DMS153 (cell line): Measurements from ENCODE around the gene LRRC17.
"Not testable (repeated sequence)": the region's sequence is repeated elsewhere in the genome, so short reads cannot be mapped to it uniquely, and the experiment has no call there.

Source experiments
- DNase-seq: peaks from one replicate; lab custom pipeline; 2025; lab: John Stamatoyannopoulos, UW

The LRRC17 gene

GRCh38 chr7:102897856-102898531 is 14.8 kb upstream of the LRRC17 start:
- no peak for DNase-seq

GRCh38 chr7:102898532-102898859 is 14.3 kb upstream of the LRRC17 start:
- DNase-seq = no peak

GRCh38 chr7:102902052-102902451 is 10.7 kb upstream of the LRRC17 start:
- not testable (repeated sequence) for DNase-seq

DNA sequence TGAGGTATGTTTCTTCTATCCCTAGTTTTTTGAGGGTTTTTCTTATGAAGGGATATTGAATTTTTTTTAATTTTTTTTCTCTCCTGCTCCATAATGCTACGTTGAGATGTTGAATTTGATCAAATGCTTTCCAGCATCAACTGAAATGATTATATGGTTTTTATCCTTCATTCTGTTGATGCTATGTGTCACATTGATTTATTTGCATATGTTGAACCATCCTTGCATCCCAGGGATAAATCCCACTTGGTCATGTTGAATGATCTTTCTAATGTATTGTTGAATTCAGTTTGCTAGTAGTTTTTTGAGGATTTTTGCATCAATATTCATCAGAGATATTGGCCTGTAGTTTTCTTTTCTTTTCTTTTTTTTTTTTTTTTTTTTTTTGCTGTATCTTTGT is 9.2 kb upstream of the LRRC17 start:
- not testable (repeated sequence) for DNase-seq

- no peak for DNase-seq
These were observed 4.1 kb upstream of the LRRC17 start for GRCh38 chr7:102908676-102909075.

DNA sequence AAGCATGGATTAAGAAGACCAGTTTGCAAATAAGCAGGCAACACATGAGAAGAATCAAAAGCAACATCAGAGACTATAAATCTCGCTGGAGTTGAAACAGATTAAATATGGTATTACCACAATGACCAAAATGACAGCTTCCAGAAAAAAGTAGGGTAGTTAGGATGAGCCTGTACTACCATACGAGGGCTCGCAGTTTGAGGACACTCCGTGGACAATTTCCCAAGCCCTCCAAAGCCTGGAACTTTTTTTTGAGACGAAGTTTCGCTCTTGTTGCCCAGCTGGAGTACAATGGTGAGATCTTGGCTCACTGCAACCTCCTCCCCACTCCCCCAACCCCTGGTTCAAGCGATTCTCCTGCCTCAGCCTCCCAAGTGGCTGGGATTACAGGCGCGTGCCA is 1.0 kb downstream of the LRRC17 start:
- no peak for DNase-seq

GRCh38 chr7:102914585-102914984 is 1.8 kb downstream of the LRRC17 start:
- no peak for DNase-seq

DNA sequence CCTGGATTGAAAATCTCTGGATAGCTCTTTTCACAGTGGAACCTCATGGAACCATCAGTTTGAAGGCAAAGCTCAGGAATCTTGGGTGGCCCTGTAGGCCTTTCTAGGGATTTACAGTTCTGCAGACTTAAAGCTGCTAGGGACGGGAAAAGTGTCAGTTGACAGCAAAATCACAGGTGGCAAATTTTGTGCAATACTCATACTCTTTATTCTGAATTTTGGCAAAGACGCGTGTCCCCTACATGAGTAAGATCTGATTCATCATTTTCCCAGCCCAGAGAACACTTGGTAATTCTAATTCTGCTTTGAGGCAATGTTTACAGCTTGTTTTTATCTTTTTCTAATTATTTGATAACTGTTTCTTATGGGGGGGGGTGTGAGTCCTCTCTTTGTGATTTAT is 3.6 kb downstream of the LRRC17 start:
- no peak for DNase-seq

GRCh38 chr7:102916881-102917280 is 4.1 kb downstream of the LRRC17 start:
- DNase-seq = no peak

- DNase-seq = no peak
These were observed 4.9 kb downstream of the LRRC17 start for GRCh38 chr7:102917436-102918353.

GRCh38 chr7:102918845-102919244 is 6.0 kb downstream of the LRRC17 start:
- no peak for DNase-seq

DNA sequence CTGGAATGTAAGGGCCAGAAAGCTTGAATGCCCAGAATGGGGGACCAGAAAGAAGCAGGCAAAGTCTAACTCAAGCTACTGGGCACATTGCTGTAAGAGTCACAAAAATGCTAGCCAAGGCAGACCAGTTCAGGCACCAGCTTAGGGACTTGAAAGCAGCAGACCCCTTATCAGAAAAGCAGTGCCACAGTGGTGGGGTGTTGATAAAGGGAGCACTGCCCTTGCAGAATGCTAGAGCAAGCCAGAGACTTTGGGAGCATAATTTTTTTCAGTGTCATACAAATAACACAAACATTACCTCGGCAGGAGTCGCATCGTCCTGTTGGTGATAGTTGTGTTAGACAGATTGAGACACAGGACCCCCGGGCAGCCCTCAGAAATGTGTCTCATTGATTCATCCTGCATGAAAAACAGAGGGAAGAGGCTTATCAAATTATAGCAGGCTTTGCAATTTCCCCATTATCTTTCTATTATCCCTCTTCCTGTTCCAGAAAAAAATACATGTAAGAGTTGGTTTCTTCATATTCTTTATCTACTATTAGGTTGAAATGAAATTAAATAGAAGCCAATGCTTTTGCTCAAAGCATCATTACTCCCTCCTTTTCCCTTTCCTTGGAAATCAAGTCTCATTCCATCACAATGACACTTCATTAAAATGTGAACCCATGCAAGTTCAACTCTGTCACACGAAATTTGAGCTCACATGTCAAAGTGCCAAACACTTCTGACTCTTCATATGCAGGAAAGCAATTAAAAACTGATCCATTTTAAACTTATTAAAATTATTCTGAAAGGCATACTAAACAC is 13.4 kb downstream of the LRRC17 start:
- no peak for DNase-seq

DNA sequence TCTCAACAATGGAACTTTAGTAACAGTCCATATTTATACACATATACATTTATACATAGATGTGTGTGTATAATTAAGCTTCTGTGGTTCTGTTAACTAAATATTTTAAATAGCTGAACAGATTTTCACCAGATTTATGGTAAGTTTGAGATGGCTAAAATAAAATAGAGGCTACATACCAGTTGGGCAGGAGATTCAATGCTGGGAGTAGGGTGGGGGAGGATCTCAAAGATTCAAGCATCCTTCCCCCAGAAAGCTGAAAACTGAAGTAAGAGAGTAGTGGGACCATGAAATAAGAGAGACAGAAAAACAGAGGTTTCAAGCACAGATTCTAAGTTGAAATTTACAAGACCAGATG is 14.0 kb downstream of the LRRC17 start:
- no peak for DNase-seq

DNA sequence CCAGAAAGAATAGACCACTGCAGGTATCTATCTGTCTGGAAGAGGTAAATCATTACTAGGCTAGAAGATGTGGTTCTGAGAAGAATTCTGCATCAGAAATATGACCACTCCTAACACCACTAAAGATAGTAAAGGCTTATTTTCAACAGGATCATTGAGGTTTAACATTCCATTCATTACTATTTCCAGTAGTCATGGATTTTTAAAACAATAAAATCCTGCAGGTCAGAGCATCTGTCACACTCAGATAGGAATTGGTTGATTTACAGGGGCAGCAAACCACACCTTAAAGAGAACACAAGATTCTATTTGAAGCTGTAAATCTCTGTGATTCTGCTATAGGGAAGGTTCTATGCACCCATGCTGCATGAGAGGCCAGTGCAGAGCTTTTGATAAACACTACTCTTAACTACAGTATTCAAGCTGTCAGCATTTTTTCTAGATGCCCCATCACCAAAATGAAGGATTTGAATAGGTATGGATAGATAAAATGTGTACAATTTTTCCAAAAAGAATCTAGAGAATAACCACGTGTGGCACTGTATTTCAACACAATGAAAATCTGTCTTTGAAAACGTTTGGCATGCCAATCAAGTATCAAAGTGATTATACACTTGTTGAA is 14.6 kb downstream of the LRRC17 start:
- no peak for DNase-seq

DNA sequence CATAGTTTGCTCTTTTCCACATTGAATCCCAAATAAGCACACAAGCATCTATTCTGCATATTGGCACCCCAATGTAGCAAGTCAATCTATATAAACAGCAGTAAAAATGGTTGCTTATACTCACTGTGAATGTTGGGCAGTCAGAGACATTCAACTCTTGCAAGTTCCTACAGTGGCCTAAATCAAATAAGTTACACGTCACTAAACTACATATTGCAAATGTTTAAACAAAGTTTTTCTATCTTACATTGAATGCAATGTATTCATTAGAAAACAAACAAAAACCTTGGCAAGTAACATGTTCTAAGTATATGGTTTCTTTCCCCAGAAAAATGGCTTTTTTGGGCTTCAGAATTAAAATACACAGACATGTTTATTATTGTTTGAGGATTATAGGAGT is 19.0 kb downstream of the LRRC17 start:
- no peak for DNase-seq

DNA sequence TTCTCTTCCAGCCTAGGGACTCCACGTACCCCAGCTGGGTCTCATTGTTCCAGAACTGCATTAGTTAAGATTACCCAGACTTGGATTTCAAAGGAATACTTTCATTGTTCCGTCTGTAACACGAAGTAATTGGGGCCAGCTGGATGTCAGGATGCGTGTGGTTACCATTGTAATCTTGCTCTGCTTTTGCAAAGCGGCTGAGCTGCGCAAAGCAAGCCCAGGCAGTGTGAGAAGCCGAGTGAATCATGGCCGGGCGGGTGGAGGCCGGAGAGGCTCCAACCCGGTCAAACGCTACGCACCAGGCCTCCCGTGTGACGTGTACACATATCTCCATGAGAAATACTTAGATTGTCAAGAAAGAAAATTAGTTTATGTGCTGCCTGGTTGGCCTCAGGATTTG is 21.0 kb downstream of the LRRC17 start:
- DNase-seq = no peak

- DNase-seq = no peak
These were observed 21.4 kb downstream of the LRRC17 start for GRCh38 chr7:102934239-102934638.

DNA sequence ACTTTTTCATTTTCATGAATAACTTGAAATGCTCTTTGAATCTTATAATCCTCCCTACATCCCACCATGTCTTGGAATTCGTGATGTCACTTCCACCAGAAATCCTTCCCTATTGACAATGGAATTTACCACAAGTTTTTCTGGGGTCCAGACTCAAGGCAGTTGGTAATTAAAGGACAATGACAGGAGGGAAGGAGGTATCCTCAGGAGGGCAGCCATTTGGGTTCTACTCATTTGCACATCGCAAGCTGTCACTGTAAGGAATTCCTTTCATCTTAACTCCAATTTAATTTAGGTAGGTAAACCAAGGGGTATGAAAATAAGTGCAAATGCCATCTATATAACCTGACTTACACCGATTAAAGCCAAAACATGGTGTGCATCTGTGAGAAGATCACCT is 21.9 kb downstream of the LRRC17 start:
- DNase-seq = no peak

GRCh38 chr7:102935450-102936115 is 22.8 kb downstream of the LRRC17 start:
- no peak for DNase-seq

- DNase-seq = no peak
These were observed 25.9 kb downstream of the LRRC17 start for GRCh38 chr7:102938679-102939078.

DNA sequence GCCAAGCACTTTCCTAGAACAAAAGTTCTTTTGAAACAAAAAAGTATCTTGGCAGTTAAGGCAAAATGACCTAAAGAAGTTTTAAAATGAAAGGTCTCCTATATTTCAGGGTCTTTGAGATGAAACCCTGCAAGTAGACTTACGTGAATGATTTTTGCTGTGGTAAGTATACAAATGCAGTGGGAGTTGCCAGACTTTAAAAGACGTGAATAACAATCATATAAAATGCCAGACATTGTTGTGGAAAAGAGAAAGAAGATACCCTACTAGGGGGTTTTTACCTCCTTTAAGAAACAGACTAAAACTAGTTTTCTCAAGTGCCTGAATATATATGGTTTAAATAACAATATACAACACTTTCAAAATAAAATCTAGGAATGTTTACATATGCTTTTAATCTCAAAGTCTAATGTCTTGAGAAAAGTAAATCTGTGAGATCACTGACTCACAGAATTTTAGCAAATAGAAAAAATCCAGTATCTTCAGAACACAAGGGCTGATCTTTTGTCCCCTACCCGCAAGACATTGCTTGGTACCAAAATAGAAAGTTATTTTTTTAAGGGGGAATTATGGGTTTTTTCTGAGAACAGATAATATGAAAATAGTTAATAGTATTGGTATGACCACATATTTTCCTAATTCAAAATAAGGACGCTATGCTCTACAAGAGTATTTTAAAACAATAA is 29.5 kb downstream of the LRRC17 start:
- no peak for DNase-seq
